HG03469 (cell line): Measurements from ENCODE around the gene ZNF567.

Source experiments
- ATAC-seq: cut with Tn5 transposase; IDR thresholded peaks from one replicate; pipeline ENCODE4 v1.9.1; 2021; ENCODE audit warnings: mild to moderate bottlenecking, moderate library complexity, moderate number of reproducible peaks; ENCODE audit not compliant: unreplicated experiment

ZNF567 gene

DNA sequence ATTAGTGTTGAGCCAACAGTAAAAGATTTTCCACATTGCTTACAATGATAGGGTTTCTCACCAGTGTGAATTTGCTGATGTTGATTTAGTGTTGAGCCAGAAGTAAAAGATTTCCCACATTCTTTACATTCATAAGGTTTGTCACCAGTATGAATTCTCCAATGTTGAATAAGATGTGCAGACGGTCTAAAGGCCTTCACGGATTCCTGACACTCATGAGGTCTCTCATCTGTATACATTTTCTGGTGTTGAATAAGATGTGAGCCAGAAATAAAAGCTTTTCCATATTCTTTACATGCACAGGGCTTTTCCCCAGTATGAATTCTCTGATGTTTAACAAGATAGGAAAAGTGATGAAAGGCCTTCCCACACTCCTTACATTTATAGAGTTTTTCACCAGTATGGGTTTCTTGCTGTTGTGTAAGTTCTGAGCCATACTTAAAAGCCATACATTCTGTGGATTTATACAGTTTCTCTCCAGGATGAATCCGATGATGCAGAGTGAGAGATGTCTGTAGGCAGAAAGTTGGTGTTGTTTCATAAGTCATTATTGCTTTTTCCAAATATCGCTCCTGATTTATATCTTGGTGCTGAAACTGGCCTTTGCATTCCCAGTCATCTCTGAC lies 62.8 kb downstream of the ZNF567 start:
- ATAC-seq = no peak
